ENCODE results near the gene TFAM. TPM values are rescaled to one million over a fixed set of nuclear protein-coding genes. Genes with fewer than 3 reads are reported as not detected.

Gene TFAM
- total RNA-seq, 6 donors from 2014 or later: 6.3 to 28.1 (median 16.2) TPM

- DNase-seq: no peak
- Histone ChIP-seq H3K27ac (peak overlapping the region in 1 of 4 donors; percentile 23), H3K9me3 (no peaks in the 10 kb centered on the region), H3K27me3 (no peaks in the 10 kb centered on the region), H3K36me3 (no peaks in the 10 kb centered on the region), H3K4me3 (no peak overlapping the region), H3K4me1 (peaks cover 0 to 8% (median 0%) of the 10 kb centered on the region in 4 donors)
- 15 to 24% methylated on average over 4 of the region's 4 CpGs for WGBS, 2 donors
- no peak for ATAC-seq (ENCODE audit: low FRiP score in 2 of 2)
- no peak for TF ChIP-seq POLR2AphosphoS5 (IDR thresholded peaks at IDR 0.05)
These were observed 50.9 kb downstream of the TFAM start for GRCh38 chr10:58436071-58436470.

GRCh38 chr10:58438340-58438871 lies 53.2 kb downstream of the TFAM start:
- no peak overlapping the region for H3K27ac ChIP-seq
- no peak overlapping the region for H3K4me3 ChIP-seq
- no peaks in the 10 kb centered on the region for H3K9me3 ChIP-seq
- H3K4me1 ChIP-seq: peaks cover 0 to 8% (median 0%) of the 10 kb centered on the region in 4 donors
- ATAC-seq (ENCODE audit: low FRiP score in 2 of 2) (no peak), DNase-seq (no peak)
- 52 to 54% methylated on average over 3 of the region's 3 CpGs for WGBS, 2 donors
- TF ChIP-seq EP300 (IDR thresholded peaks at IDR 0.05) (no peak), CTCF (IDR thresholded peaks at IDR 0.05) (no peak), POLR2A (IDR thresholded peaks at IDR 0.05) (no peak), POLR2AphosphoS5 (IDR thresholded peaks at IDR 0.05) (no peak)
- no peaks in the 10 kb centered on the region for H3K36me3 ChIP-seq
- H3K27me3 ChIP-seq: no peaks in the 10 kb centered on the region

GRCh38 chr10:58438986-58439385 lies 53.8 kb downstream of the TFAM start:
- Histone ChIP-seq H3K4me3 (no peak overlapping the region), H3K36me3 (no peaks in the 10 kb centered on the region), H3K27me3 (no peaks in the 10 kb centered on the region), H3K27ac (no peak overlapping the region), H3K9me3 (no peaks in the 10 kb centered on the region), H3K4me1 (peaks cover 0 to 8% (median 0%) of the 10 kb centered on the region in 4 donors)
- WGBS, 2 donors: 89 to 100% methylated on average over 1 of the region's 1 CpG
- DNase-seq (no peak), ATAC-seq (ENCODE audit: low FRiP score in 2 of 2) (no peak)
- TF ChIP-seq POLR2A (IDR thresholded peaks at IDR 0.05): no peak
- TF ChIP-seq EP300 (IDR thresholded peaks at IDR 0.05): no peak
- TF ChIP-seq POLR2AphosphoS5 (IDR thresholded peaks at IDR 0.05): no peak
- no peak for TF ChIP-seq CTCF (IDR thresholded peaks at IDR 0.05)

GRCh38 chr10:58439632-58440364 lies 54.6 kb downstream of the TFAM start:
- 91 to 92% methylated on average over 5 of the region's 5 CpGs for WGBS, 2 donors
- H3K27me3 ChIP-seq: no peaks in the 10 kb centered on the region
- H3K36me3 ChIP-seq: no peaks in the 10 kb centered on the region
- H3K27ac ChIP-seq: no peak overlapping the region
- DNase-seq (no peak), ATAC-seq (ENCODE audit: low FRiP score in 2 of 2) (no peak)
- peaks cover 0 to 8% (median 0%) of the 10 kb centered on the region in 4 donors for H3K4me1 ChIP-seq
- H3K9me3 ChIP-seq: no peaks in the 10 kb centered on the region
- TF ChIP-seq EP300 (IDR thresholded peaks at IDR 0.05) (no peak), POLR2AphosphoS5 (IDR thresholded peaks at IDR 0.05) (no peak), CTCF (IDR thresholded peaks at IDR 0.05) (no peak), POLR2A (IDR thresholded peaks at IDR 0.05) (no peak)
- H3K4me3 ChIP-seq: no peak overlapping the region

GRCh38 chr10:58440484-58440883 lies 55.3 kb downstream of the TFAM start:
- no peak for ATAC-seq (ENCODE audit: low FRiP score in 2 of 2)
- Histone ChIP-seq H3K27ac (no peak overlapping the region), H3K36me3 (no peaks in the 10 kb centered on the region), H3K4me1 (peaks cover 0 to 7% (median 0%) of the 10 kb centered on the region in 4 donors), H3K27me3 (no peaks in the 10 kb centered on the region), H3K9me3 (no peaks in the 10 kb centered on the region), H3K4me3 (no peak overlapping the region)
- no peak for TF ChIP-seq EP300 (IDR thresholded peaks at IDR 0.05)
- no peak for TF ChIP-seq POLR2AphosphoS5 (IDR thresholded peaks at IDR 0.05)
- no peak for TF ChIP-seq POLR2A (IDR thresholded peaks at IDR 0.05)
- TF ChIP-seq CTCF (IDR thresholded peaks at IDR 0.05): no peak
- 0% methylated on average over 1 of the region's 1 CpG for WGBS, 2 donors
- DNase-seq: no peak

All from upper lobe of left lung (tissue), 6 donors.